B cell (primary cell): ENCODE measurements around the gene VPS13A.

Experiments used
- CTCF ChIP-seq: fragments of 200-600 bp; IDR thresholded peaks from one replicate; pipeline ENCODE4 v1.8.0; 2022; ENCODE audit warnings: antibody characterized with exemption, mild to moderate bottlenecking
- EZH2 ChIP-seq: IDR thresholded peaks from 2 replicates; pipeline ENCODE4 v1.6.1; 2012; ENCODE audit warnings: borderline replicate concordance, low read depth, mild to moderate bottlenecking, moderate library complexity, low read length; ENCODE audit not compliant: insufficient read depth, poor library complexity, severe bottlenecking

DNA sequence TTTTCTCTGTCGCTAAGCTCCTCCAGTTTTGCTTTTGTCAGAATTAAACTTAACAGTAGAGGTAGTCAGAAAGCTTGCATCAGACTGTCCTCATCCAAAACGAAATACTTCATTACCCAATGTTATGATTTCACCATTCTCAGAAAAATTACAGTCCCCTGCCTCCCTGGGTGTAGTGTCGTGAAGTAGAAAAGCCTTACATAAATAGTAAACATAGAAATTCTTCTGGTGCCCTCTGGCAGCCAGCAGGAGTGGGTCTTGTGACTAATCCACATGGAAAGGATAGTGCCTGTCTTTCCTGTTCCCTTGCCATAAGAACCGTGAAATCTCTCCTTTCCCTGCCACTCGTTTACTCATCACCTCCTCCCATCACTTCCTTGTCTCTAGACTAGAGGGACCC lies 240.2 kb downstream of the VPS13A start:
- TF ChIP-seq EZH2 (no peak), CTCF (no peak)
